Measurements from ENCODE around the gene KIRREL2. TPM values are rescaled to one million over a fixed set of nuclear protein-coding genes. Genes with fewer than 3 reads are reported as not detected.
A peak's percentile ranks its signal among the peaks of the same experiment; 100 is the strongest.

KIRREL2 gene
- total RNA-seq, 1 donor from 2014 or later = 3.5 TPM

GRCh38 chr19:35903550-35904179, 47.0 kb downstream of the KIRREL2 start:
- no peak for TF ChIP-seq CTCF (conservative IDR thresholded peaks at IDR 0.05)
- H3K36me3 Mint-ChIP-seq = no peaks in the 10 kb centered on the region
- H3K4me3 Mint-ChIP-seq = peak overlapping the region; percentile 66
- peaks cover 17% of the 10 kb centered on the region for H3K4me1 Mint-ChIP-seq (ENCODE audit: unreplicated experiment)
- H3K27me3 Mint-ChIP-seq = peaks cover 22% of the 10 kb centered on the region
- H3K27ac Mint-ChIP-seq = peak overlapping the region; percentile 64
- H3K9me3 Mint-ChIP-seq = no peaks in the 10 kb centered on the region
- DNase-seq (ENCODE audit: extremely low spot score, unreplicated experiment) = no peak

DNA sequence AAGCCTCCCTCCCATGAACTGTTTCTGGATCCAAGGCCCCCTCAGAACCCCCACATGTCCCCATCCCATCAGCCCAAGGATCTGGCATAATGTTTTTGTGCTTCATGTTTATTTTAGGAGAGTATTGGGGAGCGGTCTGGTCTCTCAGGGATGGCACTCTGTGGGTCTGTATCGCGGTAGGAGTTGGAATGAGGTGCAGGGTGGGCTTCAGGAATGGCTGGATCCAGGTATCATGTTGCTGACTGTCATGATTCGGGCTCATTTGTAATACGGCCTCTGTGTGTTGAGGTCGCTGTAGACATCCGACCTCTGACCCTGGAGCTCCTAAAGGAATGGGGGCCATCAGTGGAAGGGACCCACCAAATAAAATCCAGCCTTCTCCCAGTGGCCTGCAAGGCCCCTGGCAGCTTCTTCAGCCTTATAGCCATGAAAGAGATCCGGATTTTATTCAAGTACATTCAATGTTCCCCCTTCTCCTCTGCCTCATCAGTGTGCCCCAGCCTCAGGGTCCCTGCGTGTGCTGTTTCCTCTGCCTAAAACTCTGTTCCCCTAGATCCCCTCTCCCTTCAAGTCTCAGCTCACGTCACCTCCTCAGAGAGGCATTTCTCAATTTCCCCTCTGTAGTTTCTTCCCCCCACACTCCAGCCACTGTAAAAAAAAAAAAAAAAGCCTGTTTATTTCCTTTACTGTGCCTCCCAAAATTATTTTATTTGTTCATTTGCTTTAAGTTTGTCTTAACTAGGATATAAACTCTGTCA, 47.8 kb downstream of the KIRREL2 start:
- H3K4me1 Mint-ChIP-seq (ENCODE audit: unreplicated experiment) = peaks cover 17% of the 10 kb centered on the region
- no peak for TF ChIP-seq CTCF (conservative IDR thresholded peaks at IDR 0.05)
- no peak overlapping the region for H3K4me3 Mint-ChIP-seq
- no peaks in the 10 kb centered on the region for H3K36me3 Mint-ChIP-seq
- H3K27me3 Mint-ChIP-seq = peaks cover 22% of the 10 kb centered on the region
- DNase-seq (ENCODE audit: extremely low spot score, unreplicated experiment) = no peak
- H3K27ac Mint-ChIP-seq = no peak overlapping the region
- no peaks in the 10 kb centered on the region for H3K9me3 Mint-ChIP-seq

- no peak for DNase-seq (ENCODE audit: extremely low spot score, unreplicated experiment)
- TF ChIP-seq CTCF (conservative IDR thresholded peaks at IDR 0.05) = no peak
- Mint-ChIP-seq H3K36me3 (no peaks in the 10 kb centered on the region), H3K4me1 (ENCODE audit: unreplicated experiment) (peaks cover 17% of the 10 kb centered on the region), H3K27me3 (peaks cover 22% of the 10 kb centered on the region), H3K27ac (no peak overlapping the region), H3K9me3 (no peaks in the 10 kb centered on the region), H3K4me3 (no peak overlapping the region)
These were observed 48.5 kb downstream of the KIRREL2 start for GRCh38 chr19:35905178-35905727.

DNA sequence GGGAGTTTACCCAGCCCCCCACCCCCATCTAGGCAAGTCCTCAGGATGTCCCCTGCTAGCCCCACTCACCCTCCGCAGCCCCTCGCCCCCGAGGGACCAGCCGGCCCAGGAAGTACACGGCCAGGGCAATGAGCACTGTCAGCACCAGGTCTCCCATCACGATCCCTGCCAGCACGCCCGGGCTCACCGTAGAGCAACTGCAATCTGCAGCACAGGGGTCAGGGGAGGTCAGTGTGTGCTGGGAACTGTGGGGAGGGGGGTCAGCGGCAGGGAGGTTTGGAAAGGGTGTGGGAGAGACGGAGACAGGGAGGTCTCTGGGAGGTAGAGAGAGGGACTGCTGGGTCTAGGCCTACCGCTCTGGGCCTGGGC, 50.6 kb downstream of the KIRREL2 start:
- Mint-ChIP-seq H3K27ac (no peak overlapping the region), H3K4me1 (ENCODE audit: unreplicated experiment) (peaks cover 10% of the 10 kb centered on the region), H3K9me3 (no peaks in the 10 kb centered on the region), H3K27me3 (peaks cover 15% of the 10 kb centered on the region), H3K4me3 (no peak overlapping the region), H3K36me3 (no peaks in the 10 kb centered on the region)
- TF ChIP-seq CTCF (conservative IDR thresholded peaks at IDR 0.05) = no peak
- no peak for DNase-seq (ENCODE audit: extremely low spot score, unreplicated experiment)

DNA sequence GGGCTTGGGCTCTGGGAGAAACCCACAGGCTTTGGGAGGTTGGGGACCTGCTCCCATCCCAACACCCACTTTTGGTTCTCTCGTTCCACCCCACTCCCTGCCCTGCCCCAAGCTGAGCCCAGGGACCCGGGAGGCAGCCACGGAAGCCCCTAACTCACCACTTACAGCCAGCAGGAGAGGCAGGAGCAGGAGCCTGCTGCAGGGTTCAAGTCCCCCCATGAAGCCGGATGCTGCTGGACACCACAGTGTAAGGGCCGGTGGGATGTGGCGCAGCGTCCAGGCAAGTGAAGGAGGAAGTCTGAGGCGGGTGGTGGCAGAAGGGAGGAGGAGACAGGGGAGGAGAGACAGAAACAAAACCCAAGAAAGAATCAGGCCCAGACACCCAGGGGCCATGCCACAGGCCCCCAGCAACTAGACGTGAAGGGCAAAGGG, 51.3 kb downstream of the KIRREL2 start, which contains the start of gene TYROBP:
Gene TYROBP, minus strand, starts transcription at position 286 of the 432 bp plus-strand sequence. Its CDS starts 67 bp downstream, at position 219.
- Mint-ChIP-seq H3K9me3 (no peaks in the 10 kb centered on the region), H3K4me3 (no peak within 1 kb of the TSS), H3K27ac (no peak within 1 kb of the TSS), H3K4me1 (ENCODE audit: unreplicated experiment) (peaks cover 10% of the 10 kb centered on the region), H3K36me3 (no peaks in the 10 kb centered on the region), H3K27me3 (peaks cover 12% of the 10 kb centered on the region)
- no peak for DNase-seq (ENCODE audit: extremely low spot score, unreplicated experiment)
- no peak for TF ChIP-seq CTCF (conservative IDR thresholded peaks at IDR 0.05)

Measured in type B pancreatic cell (in vitro differentiated cells).